Skeletal muscle satellite cell (primary cell): ENCODE data around the gene ERGIC1.

Source experiments
- H3K27me3 ChIP-seq: 2 replicates; pipeline ENCODE4 v1.7.0; 2013; ENCODE audit warnings: low read length; ENCODE audit not compliant: control insufficient read depth, insufficient read depth
- H3K36me3 ChIP-seq: 2 replicates; pipeline ENCODE4 v1.7.0; 2013; ENCODE audit warnings: mild to moderate bottlenecking, control low read depth, low read length; ENCODE audit not compliant: insufficient read depth
- H3K4me1 ChIP-seq: 2 replicates; pipeline ENCODE4 v1.7.0; 2013; ENCODE audit warnings: low read length; ENCODE audit not compliant: control insufficient read depth, insufficient read depth
- H3K4me2 ChIP-seq: 2 replicates; pipeline ENCODE4 v1.7.0; 2013; ENCODE audit warnings: mild to moderate bottlenecking, low read length
- H3K4me3 ChIP-seq: 2 replicates; pipeline ENCODE4 v1.7.0; 2013; ENCODE audit warnings: low read length
- H3K9ac ChIP-seq: 2 replicates; pipeline ENCODE4 v1.7.0; 2013; ENCODE audit warnings: mild to moderate bottlenecking, low read depth, low read length, moderate library complexity
- H3K9me3 ChIP-seq: replicated peaks from 2 replicates; pipeline ENCODE4 v1.7.0; 2013; ENCODE audit warnings: mild to moderate bottlenecking, control low read depth, low read length

The ERGIC1 gene

GRCh38 chr5:172902497-172903472, 68.7 kb downstream of the ERGIC1 start:
- Histone ChIP-seq H3K36me3 (peaks cover 37% of the 10 kb centered on the region), H3K9ac (peak overlapping the region; percentile 85)

GRCh38 chr5:172903790-172904189, 69.7 kb downstream of the ERGIC1 start:
- Histone ChIP-seq H3K9me3 (no peaks in the 10 kb centered on the region), H3K36me3 (peaks cover 30% of the 10 kb centered on the region), H3K4me3 (peak overlapping the region; percentile 12), H3K4me2 (peak overlapping the region; percentile 20), H3K4me1 (peaks cover 70% of the 10 kb centered on the region), H3K27me3 (no peaks in the 10 kb centered on the region), H3K9ac (peak overlapping the region; percentile 85)

More at GRCh38 chr5:172902497-172903472, 68.7 kb downstream of the ERGIC1 start:
- Histone ChIP-seq H3K27me3 (no peaks in the 10 kb centered on the region), H3K4me2 (peak overlapping the region; percentile 20), H3K4me1 (peaks cover 80% of the 10 kb centered on the region), H3K9me3 (no peaks in the 10 kb centered on the region), H3K4me3 (peak overlapping the region; percentile 12)

GRCh38 chr5:172904312-172904642, 70.2 kb downstream of the ERGIC1 start:
- Histone ChIP-seq H3K36me3 (peaks cover 27% of the 10 kb centered on the region), H3K9me3 (no peaks in the 10 kb centered on the region), H3K9ac (peak overlapping the region; percentile 85), H3K4me2 (peak overlapping the region; percentile 2), H3K4me1 (peaks cover 67% of the 10 kb centered on the region), H3K4me3 (peak overlapping the region; percentile 4), H3K27me3 (no peaks in the 10 kb centered on the region)

GRCh38 chr5:172904643-172905345, 70.7 kb downstream of the ERGIC1 start:
- Histone ChIP-seq H3K27me3 (no peaks in the 10 kb centered on the region), H3K36me3 (peaks cover 22% of the 10 kb centered on the region), H3K4me3 (no peak overlapping the region), H3K4me2 (no peak overlapping the region), H3K9me3 (no peaks in the 10 kb centered on the region), H3K4me1 (peaks cover 72% of the 10 kb centered on the region), H3K9ac (peak overlapping the region; percentile 85)

GRCh38 chr5:172905346-172906140, 71.5 kb downstream of the ERGIC1 start:
- no peak overlapping the region for H3K4me3 ChIP-seq
- H3K4me2 ChIP-seq, result no peak overlapping the region
- no peaks in the 10 kb centered on the region for H3K27me3 ChIP-seq
- H3K9ac ChIP-seq, result peak overlapping the region; percentile 85
- peaks cover 73% of the 10 kb centered on the region for H3K4me1 ChIP-seq
- no peaks in the 10 kb centered on the region for H3K9me3 ChIP-seq
- peaks cover 14% of the 10 kb centered on the region for H3K36me3 ChIP-seq

GRCh38 chr5:172906436-172906835, 72.4 kb downstream of the ERGIC1 start:
- peaks cover 9% of the 10 kb centered on the region for H3K36me3 ChIP-seq
- peaks cover 69% of the 10 kb centered on the region for H3K4me1 ChIP-seq
- H3K9me3 ChIP-seq, result no peaks in the 10 kb centered on the region
- no peak overlapping the region for H3K4me3 ChIP-seq
- no peak overlapping the region for H3K4me2 ChIP-seq
- H3K9ac ChIP-seq, result no peak overlapping the region
- no peaks in the 10 kb centered on the region for H3K27me3 ChIP-seq

GRCh38 chr5:172906888-172907287, 72.8 kb downstream of the ERGIC1 start:
- Histone ChIP-seq H3K4me2 (no peak overlapping the region), H3K27me3 (no peaks in the 10 kb centered on the region), H3K36me3 (peaks cover 8% of the 10 kb centered on the region), H3K4me3 (no peak overlapping the region), H3K9ac (no peak overlapping the region), H3K4me1 (peaks cover 69% of the 10 kb centered on the region), H3K9me3 (no peaks in the 10 kb centered on the region)

- Histone ChIP-seq H3K27me3 (no peaks in the 10 kb centered on the region), H3K36me3 (peaks cover 3% of the 10 kb centered on the region), H3K9me3 (no peaks in the 10 kb centered on the region), H3K4me1 (peaks cover 66% of the 10 kb centered on the region), H3K4me2 (no peak overlapping the region), H3K9ac (no peak overlapping the region), H3K4me3 (no peak overlapping the region)
Observed at GRCh38 chr5:172907657-172908056, 73.6 kb downstream of the ERGIC1 start.

- H3K4me1 ChIP-seq, result peaks cover 56% of the 10 kb centered on the region
- no peaks in the 10 kb centered on the region for H3K27me3 ChIP-seq
- H3K36me3 ChIP-seq, result peaks cover 12% of the 10 kb centered on the region
- no peaks in the 10 kb centered on the region for H3K9me3 ChIP-seq
- no peak overlapping the region for H3K9ac ChIP-seq
- H3K4me2 ChIP-seq, result no peak overlapping the region
- no peak overlapping the region for H3K4me3 ChIP-seq
Observed at GRCh38 chr5:172908662-172909061, 74.6 kb downstream of the ERGIC1 start.

GRCh38 chr5:172909931-172910502, 76.0 kb downstream of the ERGIC1 start:
- no peaks in the 10 kb centered on the region for H3K9me3 ChIP-seq
- no peak overlapping the region for H3K4me2 ChIP-seq
- H3K27me3 ChIP-seq, result no peaks in the 10 kb centered on the region
- H3K9ac ChIP-seq, result peak overlapping the region; percentile 21
- H3K36me3 ChIP-seq, result peaks cover 24% of the 10 kb centered on the region
- no peak overlapping the region for H3K4me3 ChIP-seq
- H3K4me1 ChIP-seq, result peaks cover 42% of the 10 kb centered on the region
